ENCODE measurements around the gene ISOC1.

The ISOC1 gene

GRCh38 chr5:129113867-129114266 is 19.3 kb downstream of the ISOC1 start:
- no peak overlapping the region for H3K4me3 ChIP-seq (ENCODE audit: low read length)
- 100% methylated on average over 1 of the region's 2 CpGs for WGBS
- H3K36me3 ChIP-seq (ENCODE audit: insufficient read depth, low read length), result no peaks in the 10 kb centered on the region
- H3K4me1 ChIP-seq (ENCODE audit: insufficient read depth, low read length), result peaks cover 3% of the 10 kb centered on the region; the same call in 1 of the 2 replicates
- no peaks in the 10 kb centered on the region for H3K27me3 ChIP-seq (ENCODE audit: insufficient read depth, low read length)
- H3K27ac ChIP-seq (ENCODE audit: low read depth, low read length), result no peak overlapping the region
- H3K9me3 ChIP-seq (ENCODE audit: insufficient read depth, low read depth, low read length), result no peaks in the 10 kb centered on the region
- no peak overlapping the region for H3K9ac ChIP-seq (ENCODE audit: low read depth, low read length)

DNA sequence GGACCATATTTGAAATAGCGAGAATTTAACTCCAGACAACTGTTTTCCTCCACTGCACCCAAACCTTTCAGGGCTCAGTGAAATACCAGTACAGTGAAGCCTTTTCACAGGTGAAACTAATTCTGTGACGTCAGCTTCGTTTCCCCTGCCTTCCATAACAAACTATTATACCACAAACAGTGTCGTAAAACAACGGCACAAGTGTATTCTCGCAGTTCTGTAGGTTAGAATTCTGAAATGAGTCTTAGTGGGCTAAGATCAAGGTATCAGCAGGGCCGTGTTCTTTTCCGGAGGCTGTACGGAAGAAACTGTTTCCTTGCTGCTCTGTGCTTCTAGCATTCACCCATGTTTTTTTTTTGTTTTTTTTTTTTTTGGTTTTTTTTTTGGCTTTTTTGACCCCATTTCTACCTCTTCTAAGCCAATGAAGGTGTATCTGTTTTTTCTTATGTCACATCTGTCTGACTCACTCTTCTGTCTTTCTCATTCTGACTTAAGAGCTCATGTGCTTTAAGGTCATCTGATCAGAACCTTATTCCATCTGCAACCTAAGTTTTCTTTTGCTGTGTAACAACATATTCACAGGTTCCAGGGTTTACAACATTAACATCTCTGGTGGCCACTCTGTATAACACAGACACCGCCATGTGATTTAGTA is 20.1 kb downstream of the ISOC1 start:
- peaks cover 3% of the 10 kb centered on the region; the same call in 1 of the 2 replicates for H3K4me1 ChIP-seq (ENCODE audit: insufficient read depth, low read length)
- no peak overlapping the region for H3K9ac ChIP-seq (ENCODE audit: low read depth, low read length)
- H3K27me3 ChIP-seq (ENCODE audit: insufficient read depth, low read length), result no peaks in the 10 kb centered on the region
- WGBS, result 93% methylated on average over 9 of the region's 10 CpGs
- H3K36me3 ChIP-seq (ENCODE audit: insufficient read depth, low read length), result no peaks in the 10 kb centered on the region
- H3K27ac ChIP-seq (ENCODE audit: low read depth, low read length), result no peak overlapping the region
- no peak overlapping the region for H3K4me3 ChIP-seq (ENCODE audit: low read length)
- H3K9me3 ChIP-seq (ENCODE audit: insufficient read depth, low read depth, low read length), result no peaks in the 10 kb centered on the region

DNA sequence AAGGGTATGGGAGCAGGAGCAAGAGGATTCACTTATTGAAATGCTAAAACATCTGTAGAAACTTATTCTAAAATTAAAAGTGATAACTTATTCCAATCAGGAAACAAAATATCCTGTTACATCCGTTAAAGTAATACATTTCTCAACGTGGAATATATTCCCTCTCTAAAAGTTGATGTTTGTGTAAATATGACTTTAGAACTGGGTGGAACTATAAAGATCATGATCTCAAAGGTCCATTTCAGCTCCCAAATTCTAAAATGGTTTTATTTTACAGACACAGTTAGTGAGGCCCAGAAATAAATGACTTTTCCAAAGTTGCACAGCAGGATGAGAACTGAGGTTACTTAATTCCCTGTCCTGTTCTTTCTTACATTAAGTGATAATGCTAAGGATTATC is 21.1 kb downstream of the ISOC1 start:
- no peaks in the 10 kb centered on the region for H3K27me3 ChIP-seq (ENCODE audit: insufficient read depth, low read length)
- H3K36me3 ChIP-seq (ENCODE audit: insufficient read depth, low read length), result no peaks in the 10 kb centered on the region
- no peak overlapping the region for H3K27ac ChIP-seq (ENCODE audit: low read depth, low read length)
- H3K9ac ChIP-seq (ENCODE audit: low read depth, low read length), result no peak overlapping the region
- peaks cover 3% of the 10 kb centered on the region; the same call in 1 of the 2 replicates for H3K4me1 ChIP-seq (ENCODE audit: insufficient read depth, low read length)
- no peaks in the 10 kb centered on the region for H3K9me3 ChIP-seq (ENCODE audit: insufficient read depth, low read depth, low read length)
- WGBS, result no CpG with 5 or more reads among the region's 2 CpGs
- H3K4me3 ChIP-seq (ENCODE audit: low read length), result no peak overlapping the region

DNA sequence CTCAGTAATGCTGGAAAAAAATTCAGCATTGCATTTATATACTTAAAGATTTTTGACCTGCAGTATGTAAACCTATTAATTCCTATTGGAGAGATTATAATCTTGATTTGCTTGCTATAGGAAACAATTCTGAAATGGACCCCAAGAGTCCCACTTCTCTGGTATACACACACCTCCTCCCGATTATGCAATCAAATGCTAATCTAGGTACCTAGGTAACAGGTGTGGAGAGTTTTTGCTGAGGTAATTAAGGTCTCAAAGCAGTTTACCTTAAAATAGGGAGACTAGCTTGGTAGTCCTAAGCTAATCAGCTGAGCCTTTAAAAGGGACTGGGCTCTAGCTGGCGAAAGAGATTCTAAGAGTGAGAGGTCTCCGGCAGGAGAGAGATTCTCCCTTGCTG is 22.2 kb downstream of the ISOC1 start:
- Histone ChIP-seq H3K36me3 (ENCODE audit: insufficient read depth, low read length) (no peaks in the 10 kb centered on the region), H3K27ac (ENCODE audit: low read depth, low read length) (no peak overlapping the region), H3K27me3 (ENCODE audit: insufficient read depth, low read length) (no peaks in the 10 kb centered on the region), H3K9me3 (ENCODE audit: insufficient read depth, low read depth, low read length) (no peaks in the 10 kb centered on the region), H3K9ac (ENCODE audit: low read depth, low read length) (no peak overlapping the region), H3K4me3 (ENCODE audit: low read length) (no peak overlapping the region), H3K4me1 (ENCODE audit: insufficient read depth, low read length) (peaks cover 3% of the 10 kb centered on the region; the same call in 1 of the 2 replicates)
- WGBS, result 93% methylated on average over 2 of the region's 3 CpGs

GRCh38 chr5:129118405-129118804 is 23.9 kb downstream of the ISOC1 start:
- Histone ChIP-seq H3K9ac (ENCODE audit: low read depth, low read length) (no peak overlapping the region), H3K36me3 (ENCODE audit: insufficient read depth, low read length) (no peaks in the 10 kb centered on the region), H3K9me3 (ENCODE audit: insufficient read depth, low read depth, low read length) (no peaks in the 10 kb centered on the region), H3K4me3 (ENCODE audit: low read length) (no peak overlapping the region), H3K27ac (ENCODE audit: low read depth, low read length) (no peak overlapping the region), H3K27me3 (ENCODE audit: insufficient read depth, low read length) (no peaks in the 10 kb centered on the region), H3K4me1 (ENCODE audit: insufficient read depth, low read length) (peaks cover 3% of the 10 kb centered on the region; the same call in 1 of the 2 replicates)

- Histone ChIP-seq H3K9ac (ENCODE audit: low read depth, low read length) (no peak overlapping the region), H3K9me3 (ENCODE audit: insufficient read depth, low read depth, low read length) (no peaks in the 10 kb centered on the region), H3K36me3 (ENCODE audit: insufficient read depth, low read length) (no peaks in the 10 kb centered on the region), H3K4me1 (ENCODE audit: insufficient read depth, low read length) (peaks cover 3% of the 10 kb centered on the region; the same call in 1 of the 2 replicates), H3K27ac (ENCODE audit: low read depth, low read length) (no peak overlapping the region), H3K27me3 (ENCODE audit: insufficient read depth, low read length) (no peaks in the 10 kb centered on the region), H3K4me3 (ENCODE audit: low read length) (no peak overlapping the region)
- WGBS, result 93% methylated on average over 2 of the region's 2 CpGs
Observed at GRCh38 chr5:129118826-129119225, 24.3 kb downstream of the ISOC1 start.

- Histone ChIP-seq H3K27me3 (ENCODE audit: insufficient read depth, low read length) (no peaks in the 10 kb centered on the region), H3K4me1 (ENCODE audit: insufficient read depth, low read length) (peaks cover 3% of the 10 kb centered on the region; the same call in 1 of the 2 replicates), H3K36me3 (ENCODE audit: insufficient read depth, low read length) (no peaks in the 10 kb centered on the region), H3K9ac (ENCODE audit: low read depth, low read length) (no peak overlapping the region), H3K9me3 (ENCODE audit: insufficient read depth, low read depth, low read length) (no peaks in the 10 kb centered on the region), H3K4me3 (ENCODE audit: low read length) (no peak overlapping the region), H3K27ac (ENCODE audit: low read depth, low read length) (no peak overlapping the region)
- WGBS, result 88% methylated on average over 3 of the region's 3 CpGs
Observed at GRCh38 chr5:129120158-129120581, 25.6 kb downstream of the ISOC1 start.

GRCh38 chr5:129122560-129122959 is 28.0 kb downstream of the ISOC1 start:
- no peak overlapping the region for H3K4me3 ChIP-seq (ENCODE audit: low read length)
- H3K4me1 ChIP-seq (ENCODE audit: insufficient read depth, low read length), result no peaks in the 10 kb centered on the region
- no peaks in the 10 kb centered on the region for H3K9me3 ChIP-seq (ENCODE audit: insufficient read depth, low read depth, low read length)
- H3K27me3 ChIP-seq (ENCODE audit: insufficient read depth, low read length), result no peaks in the 10 kb centered on the region
- no peaks in the 10 kb centered on the region for H3K36me3 ChIP-seq (ENCODE audit: insufficient read depth, low read length)
- H3K9ac ChIP-seq (ENCODE audit: low read depth, low read length), result no peak overlapping the region
- no peak overlapping the region for H3K27ac ChIP-seq (ENCODE audit: low read depth, low read length)

- 97% methylated on average over 1 of the region's 1 CpG for WGBS
- Histone ChIP-seq H3K27ac (ENCODE audit: low read depth, low read length) (no peak overlapping the region), H3K4me1 (ENCODE audit: insufficient read depth, low read length) (no peaks in the 10 kb centered on the region), H3K9me3 (ENCODE audit: insufficient read depth, low read depth, low read length) (no peaks in the 10 kb centered on the region), H3K9ac (ENCODE audit: low read depth, low read length) (no peak overlapping the region), H3K36me3 (ENCODE audit: insufficient read depth, low read length) (no peaks in the 10 kb centered on the region), H3K27me3 (ENCODE audit: insufficient read depth, low read length) (no peaks in the 10 kb centered on the region), H3K4me3 (ENCODE audit: low read length) (no peak overlapping the region)
Observed at GRCh38 chr5:129124608-129125007, 30.1 kb downstream of the ISOC1 start.

DNA sequence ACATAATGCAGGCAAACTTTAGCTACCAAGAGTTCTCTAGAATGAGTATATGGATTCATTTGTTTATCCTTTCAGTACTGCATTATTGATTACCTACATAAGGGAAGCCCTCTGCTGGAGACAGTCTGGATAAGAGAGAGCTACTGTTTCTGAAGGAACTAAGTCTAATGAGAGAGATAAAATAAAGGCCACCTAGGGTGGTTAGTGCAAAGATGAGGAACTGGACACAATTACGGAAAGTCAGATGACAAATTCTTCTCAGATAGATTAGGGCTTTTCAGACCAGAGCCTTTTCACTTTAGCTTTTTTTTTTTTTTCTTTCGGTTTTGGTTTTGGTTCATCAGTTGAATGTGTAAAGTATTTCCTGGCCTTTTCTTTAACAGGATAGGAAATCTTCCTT is 31.3 kb downstream of the ISOC1 start:
- H3K27ac ChIP-seq (ENCODE audit: low read depth, low read length), result no peak overlapping the region
- no peak overlapping the region for H3K9ac ChIP-seq (ENCODE audit: low read depth, low read length)
- H3K9me3 ChIP-seq (ENCODE audit: insufficient read depth, low read depth, low read length), result no peaks in the 10 kb centered on the region
- H3K4me1 ChIP-seq (ENCODE audit: insufficient read depth, low read length), result no peaks in the 10 kb centered on the region
- WGBS, result 100% methylated on average over 1 of the region's 2 CpGs
- H3K27me3 ChIP-seq (ENCODE audit: insufficient read depth, low read length), result no peaks in the 10 kb centered on the region
- no peaks in the 10 kb centered on the region for H3K36me3 ChIP-seq (ENCODE audit: insufficient read depth, low read length)
- no peak overlapping the region for H3K4me3 ChIP-seq (ENCODE audit: low read length)

DNA sequence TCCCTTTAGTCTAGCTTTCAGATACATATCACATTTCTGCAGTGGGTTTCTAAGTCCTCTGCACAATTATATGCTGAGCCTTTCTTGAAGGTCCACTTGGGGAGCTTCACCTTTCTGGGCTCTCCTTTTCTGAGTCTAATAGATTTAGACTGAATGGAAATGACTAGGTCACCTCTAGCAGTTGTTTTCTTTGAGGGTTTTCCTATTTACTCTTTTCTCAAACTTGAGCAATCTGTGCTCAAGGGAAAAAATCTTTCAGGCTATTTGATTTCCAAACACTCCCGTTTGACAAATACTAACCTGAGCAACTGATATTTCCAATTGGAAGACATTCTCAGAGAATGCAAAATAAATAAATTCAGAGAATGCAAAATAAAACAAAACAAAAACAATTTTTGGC is 39.0 kb downstream of the ISOC1 start:
- Histone ChIP-seq H3K27me3 (ENCODE audit: insufficient read depth, low read length) (no peaks in the 10 kb centered on the region), H3K9ac (ENCODE audit: low read depth, low read length) (no peak overlapping the region), H3K4me1 (ENCODE audit: insufficient read depth, low read length) (no peaks in the 10 kb centered on the region), H3K9me3 (ENCODE audit: insufficient read depth, low read depth, low read length) (no peaks in the 10 kb centered on the region), H3K4me3 (ENCODE audit: low read length) (no peak overlapping the region), H3K27ac (ENCODE audit: low read depth, low read length) (no peak overlapping the region), H3K36me3 (ENCODE audit: insufficient read depth, low read length) (no peaks in the 10 kb centered on the region)
- WGBS, result 82% methylated on average over 1 of the region's 1 CpG

DNA sequence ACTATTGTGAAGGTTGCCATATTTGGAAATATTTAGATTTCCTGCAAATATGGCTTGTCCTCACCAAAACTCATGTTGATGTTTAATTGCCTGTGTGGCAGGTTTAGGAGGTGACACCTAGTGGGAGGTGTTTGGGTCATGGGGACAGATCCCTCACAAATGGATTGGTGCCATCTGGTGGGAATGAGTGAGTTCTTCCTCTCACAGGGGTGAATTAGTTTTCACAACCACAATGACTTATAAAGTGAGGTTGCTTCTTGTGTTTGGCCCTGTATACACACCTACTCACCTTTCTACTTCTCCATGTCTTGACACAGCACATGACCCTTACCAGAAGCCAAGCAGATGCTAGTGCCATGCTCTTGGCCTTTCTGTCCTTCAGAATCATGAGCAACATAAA is 41.1 kb downstream of the ISOC1 start:
- no peak overlapping the region for H3K27ac ChIP-seq (ENCODE audit: low read depth, low read length)
- H3K4me3 ChIP-seq (ENCODE audit: low read length), result no peak overlapping the region
- no peak overlapping the region for H3K9ac ChIP-seq (ENCODE audit: low read depth, low read length)
- no peaks in the 10 kb centered on the region for H3K36me3 ChIP-seq (ENCODE audit: insufficient read depth, low read length)
- no peaks in the 10 kb centered on the region for H3K4me1 ChIP-seq (ENCODE audit: insufficient read depth, low read length)
- H3K27me3 ChIP-seq (ENCODE audit: insufficient read depth, low read length), result no peaks in the 10 kb centered on the region
- no peaks in the 10 kb centered on the region for H3K9me3 ChIP-seq (ENCODE audit: insufficient read depth, low read depth, low read length)

Data from HUES64 (cell line).